Activated CD4-positive, alpha-beta T cell treated with anti-CD3 and anti-CD28 coated beads for 4 hours (primary cell): ENCODE measurements around the gene ITPR2.

Experiments
- DNase-seq, 2 donors: peaks; one replicate each; pipeline ENCODE4 v3.0.0-alpha.2; 2020

The ITPR2 gene

GRCh38 chr12:26821212-26821701, 11.7 kb downstream of the ITPR2 start:
- DNase-seq, result no peak

DNA sequence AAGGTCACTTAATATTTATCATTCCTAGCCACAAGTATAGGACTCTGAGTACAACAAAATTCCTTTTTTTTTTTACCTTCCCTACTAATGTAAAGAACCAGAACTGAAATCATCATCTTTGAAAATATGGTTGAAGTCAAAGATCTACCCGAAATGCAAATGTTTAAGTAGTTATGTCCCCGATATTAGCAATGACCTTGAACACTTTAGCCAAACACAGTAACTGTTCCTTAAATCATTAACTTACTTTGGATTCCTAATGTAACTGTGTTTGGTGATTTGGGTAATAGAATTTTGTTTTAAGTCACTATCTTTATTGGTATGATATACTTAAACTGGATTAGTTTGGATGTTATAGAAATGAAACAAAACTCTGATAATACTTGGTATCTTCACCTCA, 14.4 kb downstream of the ITPR2 start:
- DNase-seq, result no peak

GRCh38 chr12:26818201-26818600, 14.8 kb downstream of the ITPR2 start:
- no peak for DNase-seq

DNA sequence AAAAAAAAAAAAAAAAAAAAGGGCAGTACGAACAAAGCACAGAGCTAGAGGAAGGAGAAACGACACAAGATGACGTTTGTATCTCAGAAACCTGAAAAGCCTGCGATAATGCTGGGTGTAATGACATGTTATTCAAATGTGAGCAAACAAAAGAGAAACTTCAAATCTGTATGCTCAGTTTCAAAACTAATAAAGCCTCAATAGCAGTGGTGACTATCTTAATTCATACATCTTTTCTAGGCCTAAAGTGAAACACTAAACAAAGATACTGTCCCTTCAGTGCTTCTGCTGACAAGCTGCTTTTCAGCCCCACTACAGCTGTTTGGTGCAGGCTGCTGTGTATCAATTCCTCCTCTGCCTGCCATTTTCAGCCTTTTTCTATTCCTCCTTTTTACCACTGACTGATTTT, 15.8 kb downstream of the ITPR2 start:
- DNase-seq, result no peak

DNA sequence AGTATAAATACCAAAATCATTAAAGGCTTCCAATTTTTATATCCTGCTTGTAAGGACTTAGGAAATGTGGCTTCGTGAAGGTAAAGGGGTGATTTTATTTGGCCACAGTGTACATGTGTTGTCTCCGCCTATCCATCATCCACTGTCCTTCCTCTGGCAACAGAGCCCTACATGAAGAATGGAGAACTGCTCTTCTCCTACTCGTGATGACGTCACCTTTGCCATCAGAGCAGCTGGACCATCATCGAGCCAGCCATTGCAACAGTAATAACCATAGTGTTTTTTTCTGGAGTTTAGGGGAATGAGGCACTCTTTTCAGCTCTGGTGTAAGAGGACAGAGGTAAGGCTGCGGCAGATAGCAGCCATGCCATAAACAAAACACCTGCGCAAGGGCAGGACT, 19.2 kb downstream of the ITPR2 start:
- no peak for DNase-seq

DNA sequence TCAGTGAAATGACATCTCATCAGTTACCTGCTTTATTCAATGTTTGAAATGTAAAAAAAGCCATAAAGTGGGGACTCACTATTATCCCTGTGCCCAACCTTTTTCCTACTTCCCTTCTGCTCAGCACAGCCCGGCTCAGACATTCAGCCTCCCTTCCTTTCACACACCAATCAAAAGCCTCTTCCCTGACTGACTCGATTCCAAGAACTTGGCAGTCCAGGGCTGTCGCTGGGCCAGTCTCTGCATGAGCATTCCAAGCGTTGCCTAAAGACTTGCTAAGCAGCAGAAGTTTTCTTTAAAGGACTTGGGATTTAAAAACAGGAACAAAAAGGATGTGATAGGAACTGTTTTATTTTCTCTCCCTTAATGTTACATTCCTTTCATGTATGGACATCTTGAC, 22.7 kb downstream of the ITPR2 start:
- DNase-seq, result no peak

GRCh38 chr12:26809611-26810285, 23.2 kb downstream of the ITPR2 start:
- no peak for DNase-seq

GRCh38 chr12:26808766-26809476, 24.1 kb downstream of the ITPR2 start:
- no peak for DNase-seq

DNA sequence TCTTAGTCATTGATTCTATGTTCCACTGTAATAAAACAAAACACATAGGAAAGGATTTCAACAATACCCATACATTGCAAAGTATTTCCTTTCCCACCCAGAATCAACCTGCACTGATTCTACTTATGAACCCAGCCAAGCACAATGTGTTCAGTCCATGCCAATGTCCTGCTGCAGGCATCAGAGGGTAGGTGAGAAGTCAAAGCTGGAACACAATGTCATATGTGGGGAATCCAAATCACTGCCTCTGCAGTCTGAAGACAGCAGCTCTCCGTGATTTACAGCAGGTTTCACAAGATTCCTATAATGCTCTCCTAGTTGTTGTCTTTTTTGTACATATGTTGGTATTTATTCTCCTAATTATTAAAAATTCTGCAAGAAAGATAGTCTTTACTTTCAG, 25.7 kb downstream of the ITPR2 start:
- no peak for DNase-seq

GRCh38 chr12:26806556-26806955, 26.4 kb downstream of the ITPR2 start:
- no peak for DNase-seq

GRCh38 chr12:26805401-26805971, 27.5 kb downstream of the ITPR2 start:
- no peak for DNase-seq

DNA sequence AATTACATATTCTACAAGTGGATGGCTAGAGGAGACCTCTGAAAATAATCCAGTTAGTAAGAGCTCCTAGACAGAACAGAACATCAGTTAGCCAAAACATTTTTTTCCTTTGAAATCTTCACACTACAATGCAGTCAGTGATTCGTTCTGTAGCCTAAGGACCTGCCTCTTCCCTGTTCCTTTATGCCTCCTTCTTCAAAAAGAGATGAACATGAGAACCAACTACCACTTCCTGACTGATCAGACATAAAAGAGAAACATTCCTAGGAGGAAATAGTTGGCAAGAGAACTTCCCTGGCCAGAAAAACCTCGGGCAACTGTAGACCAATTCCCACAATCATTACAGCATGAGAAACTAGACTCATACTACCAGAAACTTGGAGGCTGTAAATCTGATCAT, 29.4 kb downstream of the ITPR2 start:
- DNase-seq, result no peak

GRCh38 chr12:26801486-26801885, 31.5 kb downstream of the ITPR2 start:
- DNase-seq, result no peak

- no peak for DNase-seq
Observed at GRCh38 chr12:26800858-26801257, 32.1 kb downstream of the ITPR2 start.

- no peak for DNase-seq
Observed at GRCh38 chr12:26800347-26800746, 32.6 kb downstream of the ITPR2 start.

DNA sequence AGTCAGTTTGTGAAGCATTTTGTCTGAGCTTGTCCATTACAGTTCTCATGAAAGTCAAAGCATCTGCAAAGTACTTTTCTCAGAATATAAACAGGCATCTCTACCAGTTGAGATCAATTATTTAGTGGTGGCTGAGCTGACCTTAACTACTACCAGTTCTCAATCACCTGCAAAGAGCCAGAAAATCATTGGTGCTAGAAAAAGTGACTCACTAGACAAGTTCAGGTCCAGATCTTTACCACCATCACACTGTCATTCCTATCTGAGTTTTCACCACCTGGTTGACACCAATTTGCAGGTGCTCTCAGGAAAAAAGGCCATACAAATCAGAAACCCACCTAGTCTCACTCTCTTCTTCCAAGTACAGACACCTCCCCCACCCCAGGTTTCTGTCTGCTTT, 33.3 kb downstream of the ITPR2 start:
- DNase-seq, result no peak

DNA sequence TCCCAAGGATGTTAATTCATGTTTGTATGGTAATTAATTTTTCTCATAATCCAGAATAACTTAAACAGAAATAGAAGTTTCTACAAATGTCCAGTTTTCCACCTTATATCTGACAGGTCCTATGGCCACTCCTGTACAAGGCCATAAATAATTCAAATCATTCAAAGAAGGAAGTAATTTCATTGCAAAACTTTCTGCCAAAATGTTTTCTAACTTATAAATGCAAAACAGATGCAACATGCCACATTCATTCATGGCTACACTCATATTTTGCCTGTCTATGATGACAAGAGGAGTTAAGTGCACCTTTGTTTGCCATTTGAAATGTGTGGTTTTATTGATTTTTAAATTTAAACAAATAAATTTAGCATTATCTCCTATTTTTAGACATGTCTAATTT, 34.4 kb downstream of the ITPR2 start:
- no peak for DNase-seq

DNA sequence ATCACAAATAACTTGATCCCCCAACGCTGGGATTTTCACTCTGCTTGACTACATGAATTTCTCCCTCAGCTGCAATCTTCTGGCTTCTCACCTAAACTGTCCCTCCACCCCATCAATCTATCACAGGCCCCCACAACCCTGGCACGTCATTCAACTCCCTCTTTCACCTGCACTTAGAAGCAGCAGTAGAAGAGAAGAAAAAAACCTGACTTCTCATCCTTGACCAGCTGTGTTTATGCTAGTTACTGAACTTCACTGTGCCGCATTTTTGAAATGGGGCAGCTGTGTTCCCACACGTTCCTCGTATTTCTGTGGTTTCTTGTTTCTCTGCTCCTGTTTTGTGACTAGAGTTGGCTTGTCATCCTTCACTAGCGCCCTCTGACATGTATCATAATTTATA, 35.0 kb downstream of the ITPR2 start:
- DNase-seq, result no peak

DNA sequence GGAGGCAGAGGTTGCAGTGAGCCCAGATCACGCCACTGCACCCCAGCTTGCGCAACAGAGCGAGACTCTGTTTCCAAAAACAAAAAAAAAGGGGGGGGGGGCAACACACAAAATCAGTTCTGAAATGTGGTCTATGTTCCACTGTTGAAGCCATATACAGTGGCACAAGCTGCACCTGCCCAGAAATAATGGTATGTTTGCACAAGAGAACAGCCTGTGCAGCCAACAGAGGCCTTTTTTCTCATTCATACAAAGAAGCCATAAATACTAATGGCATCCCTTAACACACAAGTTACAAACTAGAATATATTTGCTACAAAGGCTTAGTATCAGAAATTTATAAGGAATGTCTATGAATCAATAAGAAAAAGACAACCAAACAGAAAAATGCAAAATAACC, 37.1 kb downstream of the ITPR2 start:
- DNase-seq, result no peak

DNA sequence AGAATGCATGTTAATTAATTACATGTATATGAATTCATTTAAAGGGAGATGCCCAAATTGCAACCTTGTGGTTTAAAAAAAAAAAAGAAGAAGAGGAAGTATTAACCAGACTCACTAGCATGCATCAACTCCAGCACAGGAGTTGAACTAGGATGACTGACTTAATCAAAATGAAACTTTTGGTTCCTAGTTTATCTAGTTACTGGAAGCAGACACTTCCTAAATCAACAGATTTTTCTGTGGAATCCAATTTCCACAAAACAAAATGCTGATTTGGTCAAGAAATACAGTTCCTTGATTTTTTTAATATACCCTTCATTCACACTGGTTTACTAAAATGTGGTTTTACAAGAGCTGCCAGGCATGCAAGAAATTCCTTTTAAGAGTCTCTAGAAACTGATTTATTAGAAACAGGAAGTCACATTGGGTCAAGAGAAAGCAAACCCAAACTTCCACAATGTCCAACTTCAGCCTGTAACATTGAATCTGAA, 41.6 kb downstream of the ITPR2 start:
- DNase-seq, result no peak

DNA sequence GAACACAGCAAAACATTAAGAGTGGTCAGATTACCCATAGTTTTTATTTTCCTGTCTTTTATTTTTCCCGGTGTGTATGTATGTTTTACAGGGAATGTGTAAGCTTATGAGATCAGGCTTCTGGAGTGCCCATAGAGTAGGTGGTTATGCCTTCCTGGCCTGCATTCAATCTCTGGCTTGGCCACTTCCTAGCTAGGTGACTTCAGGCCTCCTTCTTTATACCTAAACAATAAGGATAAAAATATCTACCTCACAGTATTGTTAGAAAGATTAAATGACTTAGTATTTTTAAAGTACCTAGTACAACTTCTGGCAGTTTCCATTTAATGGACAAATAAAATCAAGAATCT, 42.4 kb downstream of the ITPR2 start:
- no peak for DNase-seq

DNA sequence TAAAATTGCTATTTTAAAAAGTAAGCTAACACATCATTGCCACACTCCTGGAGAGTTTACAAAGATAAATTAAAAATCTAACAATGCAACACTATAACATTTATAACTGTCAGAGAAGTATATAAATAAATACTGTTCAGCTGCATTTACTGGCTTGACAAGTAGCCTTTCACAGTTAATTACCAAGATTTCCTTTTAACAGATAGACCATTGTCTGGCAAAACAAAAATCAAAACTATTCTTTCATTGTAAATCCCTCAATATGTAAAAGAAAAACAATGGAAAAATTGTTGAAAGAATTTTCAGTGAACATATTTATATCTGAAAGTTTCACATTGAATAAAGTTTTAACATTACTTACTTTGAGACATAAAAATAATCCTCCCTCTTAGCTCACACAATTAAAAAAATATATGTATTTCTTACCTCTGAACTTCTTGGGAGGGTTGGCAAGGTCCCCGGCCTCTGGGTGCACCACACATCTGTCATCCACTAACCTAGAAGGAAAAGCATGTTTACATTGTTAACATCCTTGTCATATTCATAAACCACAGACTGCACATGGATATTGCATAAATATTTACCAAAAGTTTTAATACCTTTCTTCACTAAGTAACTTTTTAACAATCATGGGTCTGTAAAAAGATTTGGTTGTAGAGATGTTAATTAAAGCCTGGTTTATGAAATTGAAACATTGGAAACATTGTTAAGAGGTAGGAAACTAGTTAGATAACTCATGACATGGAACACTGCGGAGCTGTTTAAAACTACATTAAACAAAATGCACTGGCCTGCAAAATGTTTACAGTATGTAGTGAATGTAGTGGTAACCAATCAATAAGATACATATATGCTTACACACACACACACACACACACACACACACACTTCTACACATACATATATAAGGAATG, 43.0 kb downstream of the ITPR2 start:
- no peak for DNase-seq

GRCh38 chr12:26786865-26787514, 46.0 kb downstream of the ITPR2 start:
- DNase-seq, result no peak
